ENCODE data around the gene BLVRB. TPM values are rescaled to one million over a fixed set of nuclear protein-coding genes. Genes with fewer than 3 reads are reported as not detected.

The BLVRB gene
- total and polyA plus RNA-seq, 9 of the 15 experiments (the other 6 are each of a cell fraction or from before 2014, with no cell fraction given): 81.1 to 749 (median 331) TPM

DNA sequence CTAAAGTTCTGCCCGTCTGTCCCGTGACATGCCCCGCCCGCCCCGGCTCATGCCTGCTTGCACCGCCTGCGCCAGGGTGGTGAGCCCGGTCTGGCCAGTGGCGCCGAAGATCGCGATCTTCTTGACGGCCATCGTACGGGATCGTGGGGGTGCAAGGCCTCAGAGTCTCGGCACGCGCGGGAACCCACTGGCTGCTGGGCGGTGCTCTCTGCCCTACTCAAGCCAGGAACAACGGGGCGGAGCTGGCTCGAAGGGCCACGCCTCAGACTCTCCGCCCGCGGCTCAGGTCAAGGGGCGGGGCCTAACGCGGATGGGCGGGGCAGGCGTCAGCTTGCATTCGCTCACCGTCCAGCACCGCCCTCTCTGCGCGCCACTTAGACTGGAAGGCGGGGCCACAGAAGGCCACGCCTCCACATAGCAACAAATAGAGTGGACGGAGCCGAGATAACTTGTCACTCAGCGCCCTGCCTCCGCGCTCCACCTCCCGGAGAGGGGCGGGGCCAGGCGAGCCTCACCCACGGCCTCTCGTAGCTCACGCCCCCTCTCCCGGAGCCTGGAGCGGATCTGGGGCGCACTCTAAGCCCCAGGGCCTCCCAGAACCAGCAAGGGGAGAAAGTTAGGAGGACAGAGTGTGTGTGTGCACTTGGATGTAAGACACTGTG is at the start of gene BLVRB (continued):
- TF ChIP-seq, protein P1, sequence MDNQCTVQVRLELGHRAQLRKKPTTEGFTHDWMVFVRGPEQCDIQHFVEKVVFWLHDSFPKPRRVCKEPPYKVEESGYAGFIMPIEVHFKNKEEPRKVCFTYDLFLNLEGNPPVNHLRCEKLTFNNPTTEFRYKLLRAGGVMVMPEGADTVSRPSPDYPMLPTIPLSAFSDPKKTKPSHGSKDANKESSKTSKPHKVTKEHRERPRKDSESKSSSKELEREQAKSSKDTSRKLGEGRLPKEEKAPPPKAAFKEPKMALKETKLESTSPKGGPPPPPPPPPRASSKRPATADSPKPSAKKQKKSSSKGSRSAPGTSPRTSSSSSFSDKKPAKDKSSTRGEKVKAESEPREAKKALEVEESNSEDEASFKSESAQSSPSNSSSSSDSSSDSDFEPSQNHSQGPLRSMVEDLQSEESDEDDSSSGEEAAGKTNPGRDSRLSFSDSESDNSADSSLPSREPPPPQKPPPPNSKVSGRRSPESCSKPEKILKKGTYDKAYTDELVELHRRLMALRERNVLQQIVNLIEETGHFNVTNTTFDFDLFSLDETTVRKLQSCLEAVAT (IDR thresholded peaks at IDR 0.05): peak in 1 of 2 experiments; percentile 57; a peak in 1 of 4 replicates
- TF ChIP-seq, protein P2, sequence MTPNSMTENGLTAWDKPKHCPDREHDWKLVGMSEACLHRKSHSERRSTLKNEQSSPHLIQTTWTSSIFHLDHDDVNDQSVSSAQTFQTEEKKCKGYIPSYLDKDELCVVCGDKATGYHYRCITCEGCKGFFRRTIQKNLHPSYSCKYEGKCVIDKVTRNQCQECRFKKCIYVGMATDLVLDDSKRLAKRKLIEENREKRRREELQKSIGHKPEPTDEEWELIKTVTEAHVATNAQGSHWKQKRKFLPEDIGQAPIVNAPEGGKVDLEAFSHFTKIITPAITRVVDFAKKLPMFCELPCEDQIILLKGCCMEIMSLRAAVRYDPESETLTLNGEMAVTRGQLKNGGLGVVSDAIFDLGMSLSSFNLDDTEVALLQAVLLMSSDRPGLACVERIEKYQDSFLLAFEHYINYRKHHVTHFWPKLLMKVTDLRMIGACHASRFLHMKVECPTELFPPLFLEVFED (CRISPR knock-in tag; conservative IDR thresholded peaks at IDR 0.05): no peak; the same call in 1 of the 2 replicates
- TF ChIP-seq, protein P3, sequence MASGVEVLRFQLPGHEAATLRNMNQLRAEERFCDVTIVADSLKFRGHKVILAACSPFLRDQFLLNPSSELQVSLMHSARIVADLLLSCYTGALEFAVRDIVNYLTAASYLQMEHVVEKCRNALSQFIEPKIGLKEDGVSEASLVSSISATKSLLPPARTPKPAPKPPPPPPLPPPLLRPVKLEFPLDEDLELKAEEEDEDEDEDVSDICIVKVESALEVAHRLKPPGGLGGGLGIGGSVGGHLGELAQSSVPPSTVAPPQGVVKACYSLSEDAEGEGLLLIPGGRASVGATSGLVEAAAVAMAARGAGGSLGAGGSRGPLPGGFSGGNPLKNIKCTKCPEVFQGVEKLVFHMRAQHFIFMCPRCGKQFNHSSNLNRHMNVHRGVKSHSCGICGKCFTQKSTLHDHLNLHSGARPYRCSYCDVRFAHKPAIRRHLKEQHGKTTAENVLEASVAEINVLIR (CRISPR knock-in tag; IDR thresholded peaks at IDR 0.05): no peak
- TF ChIP-seq SRF (CRISPR knock-in tag; IDR thresholded peaks at IDR 0.05) (peak in 1 of 2 experiments; percentile 77; a peak in 1 of 4 replicates), LCOR (CRISPR knock-in tag; IDR thresholded peaks at IDR 0.05) (peak; percentile 65; the same call in 1 of the 2 replicates), TAF1 (IDR thresholded peaks at IDR 0.05; ENCODE audit: control insufficient read depth, extremely low read depth, insufficient read depth, low read length, severe bottlenecking) (peak; percentile 29), RBM17 (IDR thresholded peaks at IDR 0.05; ENCODE audit: borderline replicate concordance, low read depth, low read length) (no peak), RBM14 (IDR thresholded peaks at IDR 0.05; ENCODE audit: borderline replicate concordance, insufficient read depth, low read depth, low read length) (no peak), NFE2L1 (tag; IDR thresholded peaks at IDR 0.05; ENCODE audit: borderline replicate concordance, low read depth) (no peak), ZNF507 (tag; conservative IDR thresholded peaks at IDR 0.05) (no peak), BRD9 (IDR thresholded peaks at IDR 0.05; ENCODE audit: low read depth, partially characterized antibody) (peak; percentile 10), ZNF717 (CRISPR knock-in tag; IDR thresholded peaks at IDR 0.05) (no peak), HMG20B (CRISPR knock-in tag; IDR thresholded peaks at IDR 0.05) (no peak), HIVEP1 (CRISPR knock-in tag; IDR thresholded peaks at IDR 0.05) (no peak), SLC30A9 (CRISPR knock-in tag; IDR thresholded peaks at IDR 0.05) (no peak), RBM22 (IDR thresholded peaks at IDR 0.05; ENCODE audit: low read depth, low read length, poor library complexity, severe bottlenecking) (peak; percentile 52), MIER1 (IDR thresholded peaks at IDR 0.05; ENCODE audit: low read depth) (no peak)
- TF ChIP-seq, protein P4, sequence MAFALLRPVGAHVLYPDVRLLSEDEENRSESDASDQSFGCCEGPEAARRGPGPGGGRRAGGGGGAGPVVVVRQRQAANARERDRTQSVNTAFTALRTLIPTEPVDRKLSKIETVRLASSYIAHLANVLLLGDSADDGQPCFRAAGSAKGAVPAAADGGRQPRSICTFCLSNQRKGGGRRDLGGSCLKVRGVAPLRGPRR (CRISPR knock-in tag; IDR thresholded peaks at IDR 0.05): no peak
- TF ChIP-seq, protein P5, sequence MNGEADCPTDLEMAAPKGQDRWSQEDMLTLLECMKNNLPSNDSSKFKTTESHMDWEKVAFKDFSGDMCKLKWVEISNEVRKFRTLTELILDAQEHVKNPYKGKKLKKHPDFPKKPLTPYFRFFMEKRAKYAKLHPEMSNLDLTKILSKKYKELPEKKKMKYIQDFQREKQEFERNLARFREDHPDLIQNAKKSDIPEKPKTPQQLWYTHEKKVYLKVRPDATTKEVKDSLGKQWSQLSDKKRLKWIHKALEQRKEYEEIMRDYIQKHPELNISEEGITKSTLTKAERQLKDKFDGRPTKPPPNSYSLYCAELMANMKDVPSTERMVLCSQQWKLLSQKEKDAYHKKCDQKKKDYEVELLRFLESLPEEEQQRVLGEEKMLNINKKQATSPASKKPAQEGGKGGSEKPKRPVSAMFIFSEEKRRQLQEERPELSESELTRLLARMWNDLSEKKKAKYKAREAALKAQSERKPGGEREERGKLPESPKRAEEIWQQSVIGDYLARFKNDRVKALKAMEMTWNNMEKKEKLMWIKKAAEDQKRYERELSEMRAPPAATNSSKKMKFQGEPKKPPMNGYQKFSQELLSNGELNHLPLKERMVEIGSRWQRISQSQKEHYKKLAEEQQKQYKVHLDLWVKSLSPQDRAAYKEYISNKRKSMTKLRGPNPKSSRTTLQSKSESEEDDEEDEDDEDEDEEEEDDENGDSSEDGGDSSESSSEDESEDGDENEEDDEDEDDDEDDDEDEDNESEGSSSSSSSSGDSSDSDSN (IDR thresholded peaks at IDR 0.05; ENCODE audit: borderline replicate concordance in 1 of 2, low read depth in 2 of 2, low read length in 2 of 2): 0 out of 4 replicates have a peak, but pooled peaks of 1 of the 2 experiments have one; percentile 23
- TF ChIP-seq, protein P6, sequence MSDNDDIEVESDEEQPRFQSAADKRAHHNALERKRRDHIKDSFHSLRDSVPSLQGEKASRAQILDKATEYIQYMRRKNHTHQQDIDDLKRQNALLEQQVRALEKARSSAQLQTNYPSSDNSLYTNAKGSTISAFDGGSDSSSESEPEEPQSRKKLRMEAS (CRISPR knock-in tag; IDR thresholded peaks at IDR 0.05): no peak

All from K562 (cell line).